RPMI8226 (cell line): ENCODE results near the gene SNAP47.
"Not testable (repeated sequence)": the region's sequence is repeated elsewhere in the genome, so short reads cannot be mapped to it uniquely, and the experiment has no call there.

Source experiments
- DNase-seq: peaks from one replicate; pipeline ENCODE4 v3.0.0-alpha.2; 2015

The SNAP47 gene, protein sequence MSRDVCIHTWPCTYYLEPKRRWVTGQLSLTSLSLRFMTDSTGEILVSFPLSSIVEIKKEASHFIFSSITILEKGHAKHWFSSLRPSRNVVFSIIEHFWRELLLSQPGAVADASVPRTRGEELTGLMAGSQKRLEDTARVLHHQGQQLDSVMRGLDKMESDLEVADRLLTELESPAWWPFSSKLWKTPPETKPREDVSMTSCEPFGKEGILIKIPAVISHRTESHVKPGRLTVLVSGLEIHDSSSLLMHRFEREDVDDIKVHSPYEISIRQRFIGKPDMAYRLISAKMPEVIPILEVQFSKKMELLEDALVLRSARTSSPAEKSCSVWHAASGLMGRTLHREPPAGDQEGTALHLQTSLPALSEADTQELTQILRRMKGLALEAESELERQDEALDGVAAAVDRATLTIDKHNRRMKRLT

DNA sequence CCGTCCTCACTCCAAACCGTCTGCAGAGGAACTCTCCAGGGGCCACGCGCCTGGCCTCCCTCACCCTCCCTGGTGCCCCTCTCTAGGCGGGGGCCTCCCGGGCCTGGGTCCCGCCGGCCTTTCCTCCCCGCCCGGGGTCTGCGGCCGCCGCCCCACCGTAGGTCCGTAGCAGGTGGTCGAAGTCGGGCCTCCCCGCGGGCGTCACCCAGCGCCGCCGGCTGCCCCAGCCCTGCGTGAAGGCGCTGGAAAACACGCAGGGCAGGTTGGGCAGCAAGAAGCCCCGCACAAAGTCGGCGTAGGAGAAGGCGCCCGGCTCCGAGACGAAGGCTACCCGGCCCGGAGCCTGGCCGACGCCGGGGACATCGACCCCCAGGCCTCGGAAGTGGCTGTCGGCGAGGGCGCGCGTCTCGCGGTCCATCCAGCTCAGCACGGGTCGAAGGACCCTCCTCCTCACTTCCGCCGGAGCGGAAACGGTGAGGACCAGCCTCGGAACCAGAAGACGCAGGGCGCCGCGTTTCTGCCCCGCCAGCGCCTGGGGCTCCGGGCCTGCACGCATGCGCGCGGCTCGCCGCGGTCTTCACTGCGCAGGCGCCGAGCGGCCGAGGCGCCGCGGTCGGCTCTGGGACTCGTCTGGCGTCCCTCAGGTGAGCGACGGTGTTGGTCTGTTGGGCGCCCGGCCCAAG, at the start of gene SNAP47, which contains the start of gene JMJD4:
SNAP47 (plus strand) TSS at position 580 of the 683 bp plus-strand sequence. CDS start 12,302 bp downstream, outside the sequence.
JMJD4 (minus strand) TSS at position 447 of the 683 bp plus-strand sequence; CDS start at position 418, 29 bp downstream.
- DNase-seq = peak; percentile 97

DNA sequence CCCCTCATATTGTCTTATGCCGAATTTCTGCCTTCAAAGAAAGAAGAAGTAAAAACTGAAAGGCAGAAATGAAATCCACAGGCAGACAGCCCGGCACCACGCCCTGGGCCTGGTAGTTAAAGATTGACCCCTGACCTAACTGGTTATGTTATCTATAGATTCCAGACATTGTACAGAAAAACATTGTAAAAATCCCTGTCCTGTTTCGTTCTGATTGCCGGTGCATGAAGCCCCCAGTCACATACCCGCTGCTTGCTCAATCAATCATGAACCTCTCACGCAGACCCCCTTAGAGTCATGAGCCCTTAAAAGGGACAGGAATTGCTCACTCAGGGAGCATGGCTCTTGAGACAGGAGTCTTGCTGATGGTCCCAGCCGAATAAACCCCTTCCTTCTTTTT, 49.4 kb upstream of the SNAP47 start:
- DNase-seq = no peak

DNA sequence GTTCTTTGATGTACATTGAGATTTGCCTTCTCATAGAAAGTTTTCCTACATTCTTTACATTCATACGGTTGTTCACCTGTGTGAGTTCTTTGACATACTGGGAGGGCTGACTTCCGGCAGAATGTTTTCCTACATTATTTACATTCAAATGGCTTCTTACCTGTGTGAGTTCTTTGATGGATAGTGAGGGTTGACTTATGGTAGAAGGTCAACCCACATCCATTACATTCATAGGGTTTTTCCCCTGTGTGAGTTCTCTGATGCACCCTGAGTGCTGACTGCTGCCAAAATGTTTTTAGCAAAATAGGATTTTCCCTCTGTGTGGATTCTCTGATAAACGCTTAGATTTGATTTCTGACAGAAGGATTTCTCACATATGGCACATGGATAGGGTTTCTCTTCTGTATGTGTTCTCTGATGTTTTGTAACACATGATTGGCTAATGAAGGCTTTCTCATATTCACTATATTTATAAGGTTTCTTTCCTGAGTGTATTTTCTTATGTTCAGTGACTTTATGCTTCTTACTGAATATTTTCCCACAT, 37.8 kb upstream of the SNAP47 start:
- no peak for DNase-seq

DNA sequence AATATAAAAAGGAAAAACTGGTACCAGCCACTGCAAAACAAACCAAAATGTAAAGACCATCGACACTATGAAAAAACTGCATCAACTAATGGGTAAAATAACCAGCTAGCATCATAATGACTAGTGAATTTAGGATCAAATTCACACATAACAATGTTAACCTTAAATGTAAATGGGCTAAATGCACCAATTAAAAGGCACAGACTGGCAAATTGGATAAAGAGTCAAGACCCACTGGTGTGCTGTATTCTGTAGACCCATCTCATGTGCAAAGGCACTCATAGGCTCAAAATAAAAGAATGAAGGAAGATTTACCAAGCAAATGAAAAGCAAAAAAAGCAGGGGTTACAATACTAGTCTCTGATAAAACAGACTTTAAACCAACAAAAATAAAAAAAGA, 33.6 kb upstream of the SNAP47 start:
- DNase-seq = not testable (repeated sequence)

DNA sequence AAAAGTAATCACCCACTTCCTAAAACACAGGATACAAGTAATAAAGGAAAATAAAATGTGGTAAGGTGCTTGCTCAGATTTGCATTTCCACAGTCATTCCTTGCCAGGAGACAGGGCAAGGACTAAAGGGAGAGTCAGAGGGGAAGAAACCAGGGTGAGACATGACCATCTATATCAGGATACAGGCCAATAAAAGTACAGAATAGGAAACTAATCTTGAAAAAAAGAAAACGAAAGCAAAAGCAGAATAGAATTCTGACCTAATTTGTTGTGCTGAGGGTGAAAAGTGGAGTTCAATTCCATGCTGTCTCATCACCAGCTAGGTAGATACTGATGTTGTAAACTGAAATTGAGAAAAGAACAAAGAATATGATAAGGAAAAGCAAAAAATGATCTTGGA, 27.4 kb upstream of the SNAP47 start:
- DNase-seq = no peak

DNA sequence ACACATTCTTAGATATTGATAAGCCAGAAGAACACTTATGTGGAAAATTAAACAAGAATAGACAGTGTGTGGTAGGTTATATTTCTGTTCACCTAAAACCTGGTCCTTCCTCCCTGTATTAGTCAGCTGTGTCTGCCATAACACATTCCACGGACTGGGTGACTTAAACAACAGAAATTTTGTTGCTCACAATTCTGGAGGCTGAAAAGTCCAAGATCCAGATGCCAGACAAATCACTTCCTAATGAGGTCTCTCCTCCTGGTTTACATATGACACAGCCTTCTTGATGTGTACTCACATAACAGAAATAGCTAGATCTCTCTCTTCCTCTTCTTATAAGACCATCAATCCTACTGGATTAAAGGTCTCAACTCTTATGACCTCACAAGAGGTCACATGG, 25.8 kb upstream of the SNAP47 start:
- no peak for DNase-seq

DNA sequence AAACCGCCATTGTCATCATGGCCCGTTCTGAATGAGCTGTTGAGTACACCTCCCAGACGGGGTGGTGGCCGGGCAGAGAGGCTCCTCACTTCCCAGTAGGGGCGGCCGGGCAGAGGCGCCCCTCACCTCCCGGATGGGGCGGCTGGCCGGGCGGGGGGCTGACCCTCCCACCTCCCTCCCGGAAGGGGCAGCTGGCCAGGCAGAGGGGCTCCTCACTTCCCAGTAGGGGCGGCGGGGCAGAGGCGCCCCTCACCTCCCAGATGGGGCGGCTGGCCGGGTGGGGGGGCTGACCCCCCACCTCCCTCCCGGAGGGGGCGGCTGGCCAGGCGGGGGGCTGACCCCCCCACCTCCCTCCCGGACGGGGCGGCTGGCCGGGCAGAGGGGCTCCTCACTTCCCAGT, 24.8 kb upstream of the SNAP47 start:
- DNase-seq = not testable (repeated sequence)

DNA sequence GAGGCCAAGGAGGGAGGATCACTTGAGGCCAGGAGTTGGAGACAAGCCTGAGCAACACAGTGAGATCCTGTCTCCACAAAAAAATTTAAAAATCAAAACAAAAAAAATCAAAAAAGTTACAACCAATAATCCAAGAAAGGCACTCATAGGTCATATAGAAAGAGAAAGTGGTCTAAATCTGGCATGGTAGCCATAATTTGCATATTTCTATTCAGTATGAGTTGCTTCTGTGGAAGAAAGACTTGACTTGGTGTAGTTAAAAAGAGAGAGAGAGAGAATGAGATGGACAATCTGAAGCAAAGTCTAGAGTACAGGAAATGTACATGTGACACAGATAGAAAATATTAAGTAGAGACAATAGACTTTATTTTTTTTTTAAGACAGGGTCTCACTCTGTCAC, 22.6 kb upstream of the SNAP47 start:
- DNase-seq = no peak

DNA sequence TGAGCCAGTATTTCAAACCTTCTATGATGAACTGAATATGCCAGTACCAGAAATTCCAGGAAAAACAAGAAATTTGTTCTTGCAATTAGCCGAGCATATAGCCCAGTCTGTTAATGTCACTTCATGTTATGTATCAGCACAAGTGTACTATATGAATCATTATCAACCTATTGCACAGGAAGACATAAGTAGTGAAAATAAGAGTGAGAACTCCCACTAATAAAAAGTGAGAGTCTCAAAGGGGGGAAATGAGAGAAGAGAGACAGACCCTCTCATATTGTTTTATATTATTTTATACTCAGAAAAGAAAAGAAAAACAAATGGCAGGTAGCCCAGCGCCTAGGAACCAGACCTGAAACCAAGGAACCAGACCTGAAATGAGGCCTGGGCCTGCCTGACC, 16.3 kb upstream of the SNAP47 start:
- no peak for DNase-seq

DNA sequence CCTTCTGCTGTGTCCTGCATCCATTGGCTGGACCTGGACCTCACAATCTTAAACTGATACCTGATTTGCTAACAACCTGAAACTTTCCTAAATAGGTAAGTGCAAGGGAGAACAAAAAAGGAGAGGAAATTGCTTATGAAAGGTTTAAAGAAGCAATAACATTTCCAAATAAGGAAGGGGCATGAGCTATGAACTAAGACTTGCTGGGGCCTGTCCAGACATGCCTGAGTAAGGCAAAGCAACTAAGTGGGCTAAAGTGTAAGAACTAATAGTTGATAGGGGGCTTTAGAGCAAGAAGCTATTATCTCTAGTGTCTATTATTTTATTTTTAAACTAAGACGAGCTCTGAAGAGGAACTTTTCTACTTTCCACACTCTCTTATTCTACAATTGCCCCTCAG, 11.8 kb upstream of the SNAP47 start:
- DNase-seq = no peak

DNA sequence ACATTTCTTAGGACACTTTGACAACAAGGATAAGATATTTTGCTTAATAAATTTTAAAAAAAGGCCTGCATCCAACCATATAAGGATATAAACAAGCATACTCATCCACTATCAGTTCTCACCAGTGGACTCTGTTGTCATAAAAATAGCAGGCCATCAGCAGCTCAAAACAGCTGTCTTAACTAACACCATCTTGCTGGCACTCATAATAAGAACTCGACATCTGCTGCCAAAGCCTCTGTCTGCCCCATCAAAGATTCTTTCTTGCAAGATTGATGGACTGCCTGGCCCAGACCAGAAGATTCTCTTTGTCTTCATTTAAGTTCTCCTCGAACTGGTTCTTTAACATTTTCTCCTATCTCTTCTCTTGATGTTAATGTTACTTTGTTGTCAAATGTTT, 10.2 kb upstream of the SNAP47 start:
- DNase-seq = no peak

DNA sequence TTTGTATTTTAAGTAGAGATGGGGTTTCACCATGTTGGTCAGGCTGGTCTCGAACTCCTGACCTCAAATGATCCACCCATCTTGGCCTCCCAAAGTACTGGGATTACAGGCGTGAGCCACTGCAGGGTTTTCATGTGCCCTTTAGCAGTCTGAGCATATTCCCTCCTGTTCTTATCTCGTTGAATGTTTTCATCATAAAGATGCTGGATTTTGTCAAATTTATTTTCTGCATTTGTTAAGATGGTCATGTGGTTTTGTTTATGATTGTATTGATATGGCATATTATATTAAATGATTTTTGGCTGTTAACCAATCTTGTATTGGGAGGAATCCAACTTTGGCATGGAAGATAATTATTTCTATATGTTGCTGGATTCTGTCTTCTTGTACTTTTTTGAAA, 8.9 kb upstream of the SNAP47 start:
- no peak for DNase-seq

DNA sequence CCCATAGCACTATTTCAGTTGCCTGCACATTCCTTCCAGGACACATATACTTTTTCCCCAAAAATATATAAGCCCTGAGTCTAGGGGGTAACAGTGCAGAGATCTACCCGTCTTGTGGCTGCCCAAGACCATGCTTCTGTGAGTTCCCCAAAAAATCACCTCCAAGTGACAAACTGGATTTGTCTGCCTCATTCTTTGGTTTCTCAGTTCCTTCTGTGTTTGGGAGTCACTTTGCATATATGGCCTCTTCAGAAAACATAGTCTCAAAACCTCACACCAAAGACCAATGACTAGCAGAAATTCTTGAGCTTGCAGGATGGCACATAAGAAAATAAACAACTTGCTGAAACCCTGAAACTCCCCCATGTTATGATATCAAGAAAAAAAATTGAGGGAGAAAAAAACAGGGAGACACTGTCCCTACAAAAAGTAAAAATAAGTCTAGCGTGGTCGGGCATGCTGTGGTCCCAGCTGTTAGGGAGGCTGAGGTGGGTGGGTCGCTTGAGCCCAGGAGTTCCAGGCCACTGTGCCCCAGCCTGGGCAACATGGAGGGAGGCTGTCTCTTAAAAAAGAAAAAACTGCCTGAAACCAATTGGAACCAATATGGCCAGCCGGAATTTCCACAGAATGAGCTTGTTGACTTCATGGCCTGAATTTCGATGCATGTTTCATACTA, 8.2 kb upstream of the SNAP47 start:
- no peak for DNase-seq

DNA sequence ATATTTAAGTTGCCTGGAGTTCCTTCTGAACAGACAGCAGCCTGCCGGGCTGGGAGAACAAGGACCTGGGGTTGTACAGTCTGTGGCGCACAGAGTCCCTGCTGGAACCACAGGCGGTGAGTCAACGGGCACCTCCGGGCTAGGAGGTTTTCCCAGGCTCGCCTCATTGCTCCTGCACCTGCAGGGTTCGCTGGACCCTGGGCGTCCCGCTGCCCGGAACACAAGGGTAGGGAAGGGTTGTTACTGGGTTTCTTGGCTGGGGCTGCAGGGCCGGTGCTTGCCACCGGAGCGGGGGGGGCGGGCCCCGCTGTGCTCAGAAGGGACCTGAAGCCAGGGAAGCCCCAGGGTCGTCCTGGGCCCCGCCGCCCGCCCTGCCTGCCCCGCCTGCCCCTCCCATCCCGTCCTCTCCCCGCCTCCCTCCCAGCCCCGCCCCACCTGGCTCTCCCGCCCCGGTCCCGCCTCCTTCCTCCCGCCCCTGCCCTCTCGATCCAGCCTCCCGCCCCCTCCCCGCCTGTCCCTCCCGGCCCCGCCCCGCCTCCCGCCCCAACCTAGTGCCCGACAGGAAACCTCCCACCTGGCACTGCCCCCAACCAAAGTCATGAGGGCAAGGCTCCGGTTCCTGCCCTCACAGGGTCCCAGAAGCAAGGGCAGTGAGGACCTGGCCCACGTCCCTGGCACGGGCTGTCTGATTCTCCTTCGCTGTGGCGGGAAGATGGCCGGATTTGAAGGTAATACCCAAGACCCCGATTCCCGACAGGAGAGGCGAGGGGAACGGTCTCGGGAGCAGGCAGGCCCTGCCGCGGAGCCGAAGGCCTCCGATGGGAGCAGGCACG, 7.0 kb upstream of the SNAP47 start:
- DNase-seq = peak; percentile 88

DNA sequence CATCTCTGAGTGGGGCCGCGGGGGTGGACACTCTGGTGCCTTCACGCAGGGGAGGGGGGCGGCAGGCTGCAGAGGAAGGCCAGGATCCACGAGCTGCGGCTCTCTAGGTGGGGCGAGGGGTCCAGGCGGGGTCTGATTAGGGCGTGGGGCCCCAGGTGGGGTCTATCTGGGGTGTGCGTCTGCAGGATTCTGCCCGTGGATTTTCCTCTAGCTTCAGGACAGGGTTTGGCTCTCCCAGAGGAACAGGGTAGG, 6.4 kb upstream of the SNAP47 start:
- DNase-seq = no peak

DNA sequence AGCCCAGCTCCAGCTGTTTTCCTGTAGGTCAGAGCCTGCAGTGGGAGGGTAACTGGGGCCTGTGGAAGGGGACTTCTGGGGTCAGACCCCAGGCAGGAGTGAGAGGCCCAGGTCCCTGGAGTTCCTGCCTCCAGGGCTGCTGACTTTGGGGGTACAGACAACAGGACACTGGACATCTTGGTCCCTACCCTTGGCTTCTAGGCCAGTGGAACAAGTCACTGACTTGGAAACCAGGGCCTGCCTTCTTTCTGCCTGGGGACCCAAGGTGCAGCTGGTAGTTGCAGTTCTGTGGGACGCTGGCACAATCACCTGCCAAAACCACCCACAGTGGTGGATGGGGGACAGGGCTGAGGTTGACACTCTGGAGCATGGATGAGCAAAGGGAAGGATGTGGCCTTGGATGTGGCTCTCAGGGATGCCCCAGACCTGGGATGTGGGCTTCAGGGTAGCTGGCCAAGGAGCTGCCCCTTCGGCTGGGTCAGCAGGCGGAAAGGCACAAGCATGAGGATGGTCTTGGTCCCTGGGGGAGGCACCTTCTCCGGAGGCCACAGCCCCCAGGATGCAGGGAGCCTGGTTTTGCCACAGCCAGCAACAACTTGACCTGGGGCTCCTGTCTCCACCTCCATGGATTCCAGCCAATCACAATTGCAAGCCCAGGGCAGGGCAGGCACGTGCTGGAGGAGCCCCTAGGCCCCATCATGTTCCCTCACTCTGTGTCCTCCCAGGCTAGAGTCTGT, 5.9 kb upstream of the SNAP47 start:
- peak; percentile 67 for DNase-seq

DNA sequence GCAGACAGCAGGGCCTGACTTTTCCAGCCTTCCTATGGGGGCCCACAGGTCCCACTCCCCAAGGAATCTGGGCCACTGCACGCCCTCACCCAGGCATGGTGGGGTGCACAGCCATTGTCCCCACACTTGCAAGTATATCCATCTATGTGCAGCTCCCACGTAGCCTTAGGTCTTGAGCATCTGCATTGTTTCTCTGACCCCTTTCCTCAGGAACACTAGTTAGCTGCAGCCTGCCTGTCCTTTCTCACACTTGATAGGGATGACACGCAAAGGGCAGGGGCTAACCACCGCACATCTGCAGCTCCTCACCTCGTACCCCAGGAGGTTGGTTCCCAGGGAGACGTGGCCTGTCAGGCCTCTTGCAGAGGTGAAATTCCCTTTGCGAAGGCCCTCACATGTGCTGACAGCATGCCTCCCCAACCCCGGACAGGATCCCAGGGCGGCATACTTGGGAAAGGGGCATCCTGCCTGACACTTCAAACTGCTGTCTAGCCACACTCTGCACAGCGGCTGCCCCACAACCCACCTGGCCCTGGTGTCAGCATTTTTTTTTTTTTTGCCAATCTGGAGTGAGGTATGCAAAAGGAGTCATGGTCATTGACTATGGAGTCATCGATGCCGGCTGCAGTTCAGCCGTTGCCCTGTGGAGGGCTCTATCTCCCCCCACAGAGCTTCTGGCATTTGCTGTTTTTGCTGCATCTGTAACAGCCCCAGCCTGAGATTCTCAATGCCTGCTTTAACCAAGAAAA, 5.2 kb upstream of the SNAP47 start:
- DNase-seq = peak; percentile 89

DNA sequence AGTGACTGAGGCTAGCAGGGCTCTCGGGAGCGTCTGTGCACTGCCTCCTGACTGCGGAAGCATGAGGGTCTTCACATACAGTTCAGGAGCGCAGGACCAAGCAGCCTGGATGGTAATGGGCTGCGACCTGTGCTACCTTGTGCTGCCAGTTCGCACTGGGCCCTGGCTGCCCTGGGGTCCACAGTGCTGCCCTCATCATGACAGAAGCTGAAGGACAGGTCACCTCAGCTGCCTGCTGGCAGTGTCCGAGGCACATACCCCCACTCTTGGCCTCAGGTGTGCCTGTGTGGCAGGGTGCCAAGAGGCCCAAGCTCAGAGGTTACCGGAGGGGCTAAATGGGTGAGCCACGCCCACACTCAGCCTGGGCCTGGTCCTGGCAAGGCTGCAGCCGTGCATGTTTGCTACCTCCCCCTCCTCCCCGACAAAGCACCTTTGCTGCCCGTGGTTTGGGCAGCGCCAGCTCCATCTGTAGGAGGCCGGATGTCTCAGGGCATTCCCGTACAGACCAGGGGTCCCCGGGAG, 4.5 kb upstream of the SNAP47 start:
- peak; percentile 74 for DNase-seq

DNA sequence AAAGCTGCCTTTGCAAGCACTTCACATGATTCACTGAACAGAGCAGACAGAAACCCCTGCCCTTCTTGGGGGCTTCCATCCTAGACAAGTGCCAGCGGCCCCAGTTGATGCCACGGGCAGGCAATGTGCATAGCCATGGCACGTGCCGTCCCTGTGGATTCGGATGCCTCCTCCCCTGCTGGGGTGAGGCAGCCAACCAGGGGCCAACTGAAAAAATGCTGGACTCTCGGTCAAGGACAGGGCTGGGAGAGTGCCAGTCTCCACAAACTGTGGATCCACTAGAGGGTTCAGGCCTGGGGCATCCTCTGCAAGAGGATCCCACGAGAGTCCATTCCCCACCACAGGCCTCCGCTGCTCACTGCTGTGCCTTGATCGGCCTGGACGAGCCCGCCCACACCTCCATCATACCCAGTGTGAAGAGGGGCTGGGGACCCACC, 4.0 kb upstream of the SNAP47 start:
- no peak for DNase-seq

DNA sequence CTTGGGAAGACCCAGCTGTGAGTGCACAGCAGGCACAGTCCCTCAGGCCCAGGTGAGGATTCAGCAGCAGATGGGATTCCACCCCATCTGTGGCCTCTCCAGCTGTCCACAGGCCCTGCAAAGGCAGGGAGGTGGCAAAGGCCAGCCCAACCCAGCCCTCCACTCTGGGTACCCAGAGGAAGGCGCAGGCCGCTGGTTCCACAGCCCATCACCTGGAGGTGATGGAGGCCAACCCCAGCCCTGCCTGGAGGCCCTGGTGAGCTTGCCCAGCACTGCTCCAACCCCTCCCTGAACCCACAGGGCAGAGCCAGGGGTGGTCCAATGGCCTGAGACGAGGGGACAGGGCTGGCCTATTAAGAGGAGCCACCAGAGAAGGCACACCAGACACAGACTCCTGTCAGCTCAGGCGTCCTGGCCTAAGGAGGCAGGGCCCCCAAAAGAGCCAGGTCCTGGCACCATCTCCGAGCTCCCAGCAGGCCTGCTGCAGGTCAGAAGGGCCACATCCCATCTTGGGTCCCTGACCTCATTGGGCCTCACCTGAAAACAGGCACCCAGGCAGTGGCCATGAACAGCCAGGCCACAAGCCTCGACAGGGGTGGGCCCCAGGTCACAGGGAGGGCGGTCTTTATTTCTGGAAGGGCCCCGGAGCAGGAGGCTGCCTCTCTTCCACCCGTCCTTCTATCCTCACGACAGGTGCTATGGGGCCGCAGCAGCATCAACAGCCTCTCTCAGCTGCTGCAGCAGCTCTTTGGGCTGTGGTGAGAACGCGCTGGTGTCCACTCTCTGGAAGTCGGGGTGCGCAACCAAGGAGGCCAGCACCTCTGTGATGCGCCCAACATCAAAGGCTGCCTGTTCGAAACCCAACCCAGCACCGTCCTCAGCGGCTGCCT, 3.3 kb upstream of the SNAP47 start:
- no peak for DNase-seq
